GM12873 (cell line): ENCODE measurements around the gene MFF.

Experiments used
- CTCF ChIP-seq: IDR thresholded peaks from 2 replicates; pipeline ENCODE4 v1.5.1; 2012; ENCODE audit warnings: low read depth, mild to moderate bottlenecking, moderate library complexity, low read length, control low read depth; ENCODE audit not compliant: insufficient read depth; ENCODE audit errors: missing control alignments

The MFF gene

GRCh38 chr2:227335713-227336112 lies 10.7 kb downstream of the MFF start:
- TF ChIP-seq CTCF, result no peak

- TF ChIP-seq CTCF, result no peak
Measured at GRCh38 chr2:227337442-227337841, 12.4 kb downstream of the MFF start.

DNA sequence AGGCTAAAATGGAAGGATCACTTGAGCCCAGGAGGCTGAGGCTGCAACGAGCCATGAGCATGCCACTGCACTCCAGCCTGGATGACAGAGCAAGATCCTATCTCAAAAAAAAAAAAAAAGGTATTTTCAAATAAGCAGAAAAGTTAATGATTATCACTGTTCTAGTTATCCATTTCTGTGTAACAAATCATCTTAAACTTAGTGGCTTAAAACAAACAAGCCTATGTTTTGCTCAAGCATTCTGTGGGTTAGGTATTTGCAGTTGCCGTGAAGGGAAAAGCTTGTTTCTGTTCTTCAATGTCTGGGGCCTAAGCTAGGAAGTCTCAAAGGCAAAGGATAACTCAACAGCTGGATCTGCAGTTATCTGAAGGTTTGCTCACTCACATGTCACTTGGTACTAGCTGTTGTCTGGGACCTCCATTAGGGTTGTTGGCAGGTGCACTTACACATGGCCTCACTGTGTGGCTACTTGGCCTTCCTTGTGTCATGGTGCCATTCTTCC lies 14.1 kb downstream of the MFF start:
- no peak for TF ChIP-seq CTCF

DNA sequence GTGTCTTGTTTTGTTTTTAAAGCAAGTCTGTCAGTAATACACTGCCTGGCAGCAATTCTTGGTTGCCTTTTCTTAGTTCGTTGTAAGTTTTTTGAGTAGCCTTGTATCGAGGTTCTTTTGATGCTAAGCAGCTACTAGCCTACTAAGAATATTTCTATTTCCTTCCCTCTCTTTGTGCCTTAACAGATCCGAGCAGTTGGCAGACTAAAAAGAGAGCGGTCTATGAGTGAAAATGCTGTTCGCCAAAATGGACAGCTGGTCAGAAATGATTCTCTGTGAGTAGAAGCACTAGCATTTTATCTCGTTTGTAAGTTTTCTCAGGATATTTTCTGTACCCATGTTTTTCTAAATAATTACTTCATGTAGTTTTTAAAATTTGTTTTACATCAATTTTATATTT lies 15.1 kb downstream of the MFF start:
- TF ChIP-seq CTCF, result no peak

DNA sequence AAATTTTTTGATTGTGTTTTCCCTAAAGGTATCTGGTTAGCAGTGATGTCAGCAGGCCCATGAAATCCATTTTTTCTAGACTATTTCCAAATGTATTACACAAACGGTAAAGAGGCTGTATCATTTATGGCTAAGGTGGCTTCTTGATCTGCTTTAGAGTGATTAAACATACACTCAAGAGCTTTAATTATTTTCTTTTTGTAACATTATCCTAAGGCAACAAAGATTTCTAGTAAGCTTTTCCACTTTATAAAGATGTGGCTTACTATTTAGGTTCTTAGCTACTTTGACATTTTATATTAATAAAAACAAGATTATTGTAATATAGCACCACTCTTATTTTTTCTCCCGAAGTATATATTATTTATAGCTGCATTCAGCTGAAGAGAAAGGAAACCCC lies 16.5 kb downstream of the MFF start:
- TF ChIP-seq CTCF, result no peak

DNA sequence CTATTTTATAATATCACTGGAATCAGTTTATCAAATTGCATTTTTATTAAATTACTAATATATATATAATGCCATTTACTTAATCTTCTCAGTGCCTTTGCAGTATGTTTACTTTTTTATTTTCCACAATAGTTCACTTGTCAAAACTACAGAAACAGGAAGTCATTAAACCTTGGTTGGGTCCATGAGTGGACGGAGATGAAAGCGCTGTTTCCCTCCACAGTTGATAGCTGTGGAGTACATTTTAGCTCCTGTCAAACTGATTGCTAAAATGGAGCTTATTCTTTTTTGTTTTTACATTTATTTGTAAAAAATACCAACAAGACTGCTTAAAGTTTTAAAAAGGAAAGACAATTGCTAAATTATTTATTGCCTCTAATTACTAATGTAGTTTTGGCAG lies 19.2 kb downstream of the MFF start:
- TF ChIP-seq CTCF, result no peak

GRCh38 chr2:227347117-227347516 lies 22.1 kb downstream of the MFF start:
- TF ChIP-seq CTCF, result no peak

- TF ChIP-seq CTCF, result no peak
Measured at GRCh38 chr2:227348324-227348723, 23.3 kb downstream of the MFF start.
